Fibroblast of lung (primary cell): ENCODE measurements around the gene GAS2L2. TPM values are rescaled to one million over a fixed set of nuclear protein-coding genes. Genes with fewer than 3 reads are reported as not detected.

ENCODE experiments used
- DNase-seq, 2 donors: peaks; one replicate each; pipeline versions ENCODE4 v3.0.0 to v3.0.0-alpha.2; 2010; ENCODE audit warnings: low read depth in 2 of 2
- H2AFZ ChIP-seq: 2 replicates; pipeline ENCODE4 v1.5.1; 2012; ENCODE audit warnings: low read length, control low read depth, inconsistent platforms
- H3K27ac ChIP-seq: 2 replicates; pipeline ENCODE4 v1.5.1; 2011; ENCODE audit warnings: low read length, control low read depth; ENCODE audit not compliant: insufficient read depth
- H3K27me3 ChIP-seq: 2 replicates; pipeline ENCODE4 v1.5.1; 2011; ENCODE audit warnings: mild to moderate bottlenecking, low read length; ENCODE audit not compliant: control insufficient read depth, insufficient read depth
- H3K36me3 ChIP-seq: 2 replicates; pipeline ENCODE4 v1.5.1; 2011; ENCODE audit warnings: low read length; ENCODE audit not compliant: control insufficient read depth, insufficient read depth
- H3K4me1 ChIP-seq: 2 replicates; pipeline ENCODE4 v1.5.1; 2011; ENCODE audit warnings: low read length; ENCODE audit not compliant: control insufficient read depth, insufficient read depth; ENCODE audit errors: extremely low read depth
- H3K4me2 ChIP-seq: 2 replicates; pipeline ENCODE4 v1.5.1; 2011; ENCODE audit warnings: low read length, control low read depth; ENCODE audit not compliant: insufficient read depth; ENCODE audit errors: extremely low read depth
- H3K4me3 ChIP-seq, 4 experiments: fragments of 200-600 bp in 1 of 4; sonication (generic) in 1 of 4; replicated peaks in 1 of 4; 2 replicates each; pipeline ENCODE4 v1.5.1; 2011 to 2016; ENCODE audit warnings: low read length in 4 of 4, low read depth in 3 of 4, mild to moderate bottlenecking in 3 of 4, control low read depth in 2 of 4, inconsistent platforms in 1 of 4, mixed read lengths in 1 of 4; ENCODE audit not compliant: insufficient read depth in 1 of 4; ENCODE audit errors: control extremely low read depth in 1 of 4
- H3K79me2 ChIP-seq: 2 replicates; pipeline ENCODE4 v1.5.1; 2012; ENCODE audit warnings: mild to moderate bottlenecking, low read length, inconsistent platforms; ENCODE audit not compliant: control insufficient read depth, insufficient read depth
- H3K9ac ChIP-seq: 2 replicates; pipeline ENCODE4 v1.5.1; 2011; ENCODE audit warnings: mild to moderate bottlenecking, low read length, control low read depth; ENCODE audit not compliant: insufficient read depth
- H3K9me3 ChIP-seq: 2 replicates; pipeline ENCODE4 v1.5.1; 2012; ENCODE audit warnings: low read depth, low read length; ENCODE audit not compliant: control insufficient read depth, insufficient read depth
- H4K20me1 ChIP-seq: 2 replicates; pipeline ENCODE4 v1.5.1; 2011; ENCODE audit warnings: low read length; ENCODE audit not compliant: control insufficient read depth, insufficient read depth; ENCODE audit errors: extremely low read depth
- EZH2 ChIP-seq: IDR thresholded peaks from 2 replicates; pipeline ENCODE4 v1.5.1; 2012; ENCODE audit warnings: low read length, control low read depth, mild to moderate bottlenecking; ENCODE audit errors: missing control alignments
- polyA plus RNA-seq, 2 donors: library from polyadenylated mRNA; depleted of rRNA in 1 of 2; stranded (reverse) in 1 of 2; unstranded in 1 of 2; fragments of >200 nt; gene quantifications; 2 replicates each; pipeline ENCODE4 v1.2.1, GENCODE V29; 2011 to 2012; ENCODE audit warnings: missing spikeins in 1 of 2
- total RNA-seq: library from RNA; depleted of rRNA; stranded (reverse); fragments of >200 nt; gene quantifications from 2 replicates; pipeline ENCODE4 v1.2.1, GENCODE V29; 2014
- TF ChIP-seq, protein P1 (sequence below), 2 donors: IDR thresholded peaks in 1 of 2; conservative IDR thresholded peaks in 1 of 2; 1 replicate in 1 of 2; 2 replicates in 1 of 2; pipeline ENCODE4 v1.5.1; 2011 to 2012; ENCODE audit warnings: low read length in 2 of 2, control low read depth in 1 of 2, inconsistent platforms in 1 of 2, low read depth in 1 of 2, mild to moderate bottlenecking in 1 of 2

Gene GAS2L2
- total and polyA plus RNA-seq, 2 donors (not counting 1 experiment from before 2014, with no cell fraction given) = not detected

DNA sequence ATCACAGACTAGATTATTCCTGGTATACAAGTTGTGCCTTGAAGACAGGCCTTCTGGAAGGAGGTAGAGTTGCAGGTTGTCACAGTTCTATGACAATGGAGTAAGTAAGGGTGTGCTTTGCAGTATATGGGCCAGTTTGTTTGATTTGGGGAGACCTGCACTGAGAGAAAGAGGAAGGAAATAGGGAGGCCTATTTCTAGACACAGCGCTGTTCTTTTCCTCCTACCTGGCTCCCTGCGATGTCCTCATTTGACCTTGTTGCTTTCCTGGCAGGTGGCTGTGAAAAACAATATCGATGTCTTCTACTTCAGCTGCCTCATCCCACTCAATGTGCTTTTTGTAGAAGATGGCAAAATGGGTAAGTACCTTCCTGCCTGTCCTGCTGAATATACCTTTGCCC lies 44.1 kb downstream of the GAS2L2 start:
- H3K36me3 ChIP-seq = peaks cover 1% of the 10 kb centered on the region
- TF ChIP-seq, protein P1, sequence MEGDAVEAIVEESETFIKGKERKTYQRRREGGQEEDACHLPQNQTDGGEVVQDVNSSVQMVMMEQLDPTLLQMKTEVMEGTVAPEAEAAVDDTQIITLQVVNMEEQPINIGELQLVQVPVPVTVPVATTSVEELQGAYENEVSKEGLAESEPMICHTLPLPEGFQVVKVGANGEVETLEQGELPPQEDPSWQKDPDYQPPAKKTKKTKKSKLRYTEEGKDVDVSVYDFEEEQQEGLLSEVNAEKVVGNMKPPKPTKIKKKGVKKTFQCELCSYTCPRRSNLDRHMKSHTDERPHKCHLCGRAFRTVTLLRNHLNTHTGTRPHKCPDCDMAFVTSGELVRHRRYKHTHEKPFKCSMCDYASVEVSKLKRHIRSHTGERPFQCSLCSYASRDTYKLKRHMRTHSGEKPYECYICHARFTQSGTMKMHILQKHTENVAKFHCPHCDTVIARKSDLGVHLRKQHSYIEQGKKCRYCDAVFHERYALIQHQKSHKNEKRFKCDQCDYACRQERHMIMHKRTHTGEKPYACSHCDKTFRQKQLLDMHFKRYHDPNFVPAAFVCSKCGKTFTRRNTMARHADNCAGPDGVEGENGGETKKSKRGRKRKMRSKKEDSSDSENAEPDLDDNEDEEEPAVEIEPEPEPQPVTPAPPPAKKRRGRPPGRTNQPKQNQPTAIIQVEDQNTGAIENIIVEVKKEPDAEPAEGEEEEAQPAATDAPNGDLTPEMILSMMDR (conservative IDR thresholded peaks at IDR 0.05 in 1 of 2, IDR thresholded peaks at IDR 0.05 in 1 of 2; ENCODE audit: low read depth in 1 of 2, low read length in 2 of 2) = no peak
- TF ChIP-seq EZH2 = no peak

DNA sequence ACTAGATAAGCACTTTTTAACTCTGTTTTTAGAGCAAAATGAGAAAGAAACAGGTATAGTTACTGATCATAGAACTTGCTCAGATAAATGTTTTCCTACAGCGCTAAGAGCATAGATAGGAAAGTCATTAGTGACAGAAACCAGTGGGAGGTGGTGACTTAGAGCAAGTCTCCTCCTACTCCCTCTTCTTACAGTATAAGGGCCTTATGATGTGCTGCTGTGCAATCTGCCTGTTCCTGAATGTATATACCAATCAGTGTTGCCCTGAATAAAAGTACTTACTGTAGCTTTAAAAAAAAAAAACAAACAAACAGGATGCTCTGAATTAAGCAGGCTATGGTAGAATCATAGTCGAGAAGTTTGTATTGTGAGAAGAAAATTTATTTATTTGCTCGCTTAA lies 44.9 kb downstream of the GAS2L2 start:
- Histone ChIP-seq H3K4me1 (peaks cover 2% of the 10 kb centered on the region), H3K36me3 (peaks cover 1% of the 10 kb centered on the region), H3K4me2 (no peak overlapping the region), H3K27ac (no peak overlapping the region), H3K79me2 (no peaks in the 10 kb centered on the region), H3K9ac (no peak overlapping the region), H4K20me1 (no peaks in the 10 kb centered on the region), H3K9me3 (no peaks in the 10 kb centered on the region), H3K4me3 (no peak overlapping the region), H2AFZ (no peak overlapping the region), H3K27me3 (no peaks in the 10 kb centered on the region)
- DNase-seq = no peak
- TF ChIP-seq EZH2 = no peak
- TF ChIP-seq, protein P1 (conservative IDR thresholded peaks at IDR 0.05 in 1 of 2, IDR thresholded peaks at IDR 0.05 in 1 of 2; ENCODE audit: low read depth in 1 of 2, low read length in 2 of 2) = no peak

More for the DNA sequence above, 44.1 kb downstream of the GAS2L2 start:
- no peaks in the 10 kb centered on the region for H4K20me1 ChIP-seq
- H3K4me3 ChIP-seq = no peak overlapping the region
- H3K27me3 ChIP-seq = no peaks in the 10 kb centered on the region
- no peak for DNase-seq
- peaks cover 5% of the 10 kb centered on the region for H3K4me1 ChIP-seq
- H3K9me3 ChIP-seq = no peaks in the 10 kb centered on the region
- H2AFZ ChIP-seq = no peak overlapping the region
- H3K27ac ChIP-seq = no peak overlapping the region
- H3K9ac ChIP-seq = no peak overlapping the region
- no peak overlapping the region for H3K4me2 ChIP-seq
- no peaks in the 10 kb centered on the region for H3K79me2 ChIP-seq

GRCh38 chr17:35705705-35706104 lies 47.3 kb downstream of the GAS2L2 start:
- Histone ChIP-seq H3K79me2 (no peaks in the 10 kb centered on the region), H3K27ac (no peak overlapping the region), H3K9ac (no peak overlapping the region), H2AFZ (no peak overlapping the region), H3K4me3 (no peak overlapping the region), H3K36me3 (peaks cover 1% of the 10 kb centered on the region), H4K20me1 (no peaks in the 10 kb centered on the region), H3K4me1 (no peaks in the 10 kb centered on the region), H3K9me3 (no peaks in the 10 kb centered on the region), H3K27me3 (no peaks in the 10 kb centered on the region), H3K4me2 (no peak overlapping the region)
- no peak for DNase-seq
- TF ChIP-seq EZH2 = no peak
- TF ChIP-seq, protein P1 (conservative IDR thresholded peaks at IDR 0.05 in 1 of 2, IDR thresholded peaks at IDR 0.05 in 1 of 2; ENCODE audit: low read depth in 1 of 2, low read length in 2 of 2) = no peak
